Skeletal muscle tissue (tissue), 5 donors: ENCODE results near the gene PRKRIP1. TPM values are rescaled to one million over a fixed set of nuclear protein-coding genes. Genes with fewer than 3 reads are reported as not detected.
"Not testable (repeated sequence)": the region's sequence is repeated elsewhere in the genome, so short reads cannot be mapped to it uniquely, and the experiment has no call there.

ENCODE experiments used
- H3K27ac ChIP-seq: one replicate; pipeline ENCODE4 v1.7.0; 2013; ENCODE audit warnings: mild to moderate bottlenecking, low read depth, low read length, inconsistent platforms
- H3K27me3 ChIP-seq, 3 donors: one replicate each; pipeline ENCODE4 v1.7.0; 2013; ENCODE audit warnings: low read length in 3 of 3; ENCODE audit not compliant: control insufficient read depth in 3 of 3, insufficient read depth in 3 of 3
- H3K36me3 ChIP-seq, 3 donors: one replicate each; pipeline ENCODE4 v1.7.0; 2013; ENCODE audit warnings: low read length in 3 of 3; ENCODE audit not compliant: control insufficient read depth in 3 of 3, insufficient read depth in 3 of 3
- H3K4me1 ChIP-seq, 3 donors: one replicate each; pipeline ENCODE4 v1.7.0; 2013; ENCODE audit warnings: low read length in 3 of 3, mild to moderate bottlenecking in 3 of 3; ENCODE audit not compliant: control insufficient read depth in 3 of 3, insufficient read depth in 3 of 3
- H3K4me3 ChIP-seq, 3 donors: one replicate each; pipeline ENCODE4 v1.7.0; 2013; ENCODE audit warnings: low read length in 3 of 3
- H3K9ac ChIP-seq, 3 donors: one replicate each; pipeline ENCODE4 v1.7.0; 2013; ENCODE audit warnings: low read length in 3 of 3, mild to moderate bottlenecking in 3 of 3, moderate library complexity in 2 of 3, low read depth in 1 of 3
- H3K9me3 ChIP-seq, 3 donors: one replicate each; pipeline ENCODE4 v1.7.0; 2013; ENCODE audit warnings: low read length in 3 of 3; ENCODE audit not compliant: control insufficient read depth in 3 of 3
- small RNA-seq: library from RNA; depleted of rRNA; stranded (forward); fragments of <200 nt; gene quantifications from one replicate; pipeline ENCODE3, GENCODE V24; 2014
- total RNA-seq: library from RNA; depleted of rRNA; stranded (reverse); fragments of >200 nt; gene quantifications from one replicate; pipeline ENCODE4 v1.2.3, GENCODE V29; 2014
- donor health status: Osteomylitis.

The PRKRIP1 gene
- total RNA-seq, 1 donor from 2014 or later = 9.4 TPM

GRCh38 chr7:102473271-102473991 lies 77.3 kb downstream of the PRKRIP1 start:
- Histone ChIP-seq H3K36me3 (peaks cover 8 to 18% (median 10%) of the 10 kb centered on the region in 3 donors), H3K4me3 (no peak overlapping the region), H3K27ac (no peak overlapping the region), H3K27me3 (no peaks in the 10 kb centered on the region), H3K4me1 (peaks cover 0 to 13% (median 5%) of the 10 kb centered on the region in 3 donors), H3K9ac (peak overlapping the region in 2 of 3 donors; percentile 25 to 33), H3K9me3 (no peaks in the 10 kb centered on the region)

GRCh38 chr7:102474116-102474515 lies 78.0 kb downstream of the PRKRIP1 start:
- H3K27me3 ChIP-seq, H3K4me3 ChIP-seq, H3K27ac ChIP-seq, H3K9ac ChIP-seq, H3K9me3 ChIP-seq: not testable (repeated sequence)
- Histone ChIP-seq H3K4me1 (peaks cover 0 to 13% (median 5%) of the 10 kb centered on the region in 3 donors), H3K36me3 (peaks cover 7 to 18% (median 9%) of the 10 kb centered on the region in 3 donors)

- H3K27ac ChIP-seq, H3K4me3 ChIP-seq, H3K9me3 ChIP-seq, H3K27me3 ChIP-seq, H3K9ac ChIP-seq: not testable (repeated sequence)
- H3K36me3 ChIP-seq = peaks cover 7 to 18% (median 9%) of the 10 kb centered on the region in 3 donors
- H3K4me1 ChIP-seq = peaks cover 0 to 12% (median 5%) of the 10 kb centered on the region in 3 donors
These were observed 78.7 kb downstream of the PRKRIP1 start for GRCh38 chr7:102474736-102475435.

Small RNAs within 50 kb of the gene (small RNA-seq; reads per million reads assigned to genes)
- gene AC091390.4 (not detected), gene MIR548O (not detected)

Other genes with a start within 250 kb of the PRKRIP1 start
- 5.7 TPM for gene SH2B2, start 109.5 kb upstream of the PRKRIP1 start, total RNA-seq
- not detected for gene SPDYE6, start 39.9 kb upstream of the PRKRIP1 start, total RNA-seq
- 3.1 TPM for gene ORAI2, start 37.2 kb downstream of the PRKRIP1 start, total RNA-seq
- 10.4 TPM for gene ALKBH4, start 68.5 kb downstream of the PRKRIP1 start, total RNA-seq
- gene LRWD1, start 68.6 kb downstream of the PRKRIP1 start, total RNA-seq = 12.5 TPM
- gene POLR2J, start 82.6 kb downstream of the PRKRIP1 start, total RNA-seq = 19.8 TPM
- gene RASA4B, start 121.4 kb downstream of the PRKRIP1 start, total RNA-seq = 2.6 TPM
- 2.6 TPM for gene UPK3BL2, start 147.3 kb downstream of the PRKRIP1 start, total RNA-seq
- gene SPDYE2, start 154.9 kb downstream of the PRKRIP1 start, total RNA-seq = not detected
- 20.4 TPM for gene POLR2J3, start 176.2 kb downstream of the PRKRIP1 start, total RNA-seq
- 17.2 TPM for gene RASA4, start 220.4 kb downstream of the PRKRIP1 start, total RNA-seq
- 7.3 TPM for gene UPK3BL1, start 246.4 kb downstream of the PRKRIP1 start, total RNA-seq